Measurements from ENCODE around the gene RAPGEF1. TPM values are rescaled to one million over a fixed set of nuclear protein-coding genes. Genes with fewer than 3 reads are reported as not detected.

Gene RAPGEF1
- polyA plus RNA-seq, 2 donors, result 9.0 to 11.0 TPM

DNA sequence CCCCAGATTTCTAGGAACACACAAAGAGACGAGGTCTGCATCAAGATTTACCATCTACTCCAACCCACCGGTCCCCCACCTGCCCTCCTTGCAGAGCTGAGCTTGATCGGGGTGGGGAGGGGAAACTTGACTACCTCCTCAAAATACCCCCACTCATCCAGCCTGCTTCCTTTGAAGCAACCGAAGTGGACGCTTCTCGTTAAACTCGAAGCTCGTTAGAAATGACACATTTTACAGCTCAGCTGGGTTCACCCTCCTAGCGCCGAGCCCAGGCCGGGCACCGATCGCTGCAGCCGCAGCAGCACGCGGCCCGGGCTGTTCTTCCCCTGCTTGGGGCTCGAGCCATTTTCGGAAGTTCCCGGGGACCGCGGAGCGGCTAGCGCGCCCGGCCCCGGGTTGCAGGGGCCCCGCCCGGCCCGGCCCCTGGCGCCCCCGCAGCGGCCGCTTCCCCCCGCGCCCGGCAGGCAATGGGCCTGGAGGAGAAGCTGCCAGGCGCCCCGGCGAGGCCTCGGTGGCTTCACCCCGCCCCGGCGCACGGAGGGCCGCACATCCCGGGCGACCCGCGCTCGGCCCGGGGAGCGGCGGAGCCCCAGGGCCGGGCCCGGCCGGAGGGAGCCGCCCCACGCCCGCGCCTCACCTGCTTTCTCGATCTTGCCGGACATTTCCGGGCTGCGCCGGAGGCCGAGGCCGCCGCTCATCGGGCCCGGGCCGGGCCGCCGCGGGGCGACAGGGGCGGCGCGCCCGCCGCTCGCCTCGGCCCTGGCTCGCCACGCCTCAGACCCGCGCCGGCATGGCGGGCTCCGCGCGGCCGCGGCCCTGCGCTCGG lies 530 bp downstream of the RAPGEF1 start:
- peak overlapping the region; percentile 81 to 93 for H3K27ac ChIP-seq (ENCODE audit: low read depth in 2 of 2, low read length in 1 of 2)
- peak overlapping the region; percentile 62 to 65 for H3K4me3 ChIP-seq (ENCODE audit: low read depth in 1 of 2, low read length in 2 of 2)
- 0% methylated on average over 68 to 96 of the region's 96 CpGs for WGBS, 2 donors
- H3K27me3 ChIP-seq (ENCODE audit: control insufficient read depth in 1 of 2, insufficient read depth in 2 of 2, low read length in 2 of 2), result no peaks in the 10 kb centered on the region
- no peaks in the 10 kb centered on the region for H3K9me3 ChIP-seq (ENCODE audit: control insufficient read depth in 2 of 2, insufficient read depth in 1 of 2, low read depth in 1 of 2, low read length in 1 of 2)
- peaks cover 3 to 11% of the 10 kb centered on the region in 2 donors for H3K4me1 ChIP-seq (ENCODE audit: control insufficient read depth in 2 of 2, insufficient read depth in 2 of 2, low read length in 1 of 2)
- no peaks in the 10 kb centered on the region for H3K36me3 ChIP-seq (ENCODE audit: control insufficient read depth in 2 of 2, insufficient read depth in 2 of 2, low read length in 1 of 2)

DNA sequence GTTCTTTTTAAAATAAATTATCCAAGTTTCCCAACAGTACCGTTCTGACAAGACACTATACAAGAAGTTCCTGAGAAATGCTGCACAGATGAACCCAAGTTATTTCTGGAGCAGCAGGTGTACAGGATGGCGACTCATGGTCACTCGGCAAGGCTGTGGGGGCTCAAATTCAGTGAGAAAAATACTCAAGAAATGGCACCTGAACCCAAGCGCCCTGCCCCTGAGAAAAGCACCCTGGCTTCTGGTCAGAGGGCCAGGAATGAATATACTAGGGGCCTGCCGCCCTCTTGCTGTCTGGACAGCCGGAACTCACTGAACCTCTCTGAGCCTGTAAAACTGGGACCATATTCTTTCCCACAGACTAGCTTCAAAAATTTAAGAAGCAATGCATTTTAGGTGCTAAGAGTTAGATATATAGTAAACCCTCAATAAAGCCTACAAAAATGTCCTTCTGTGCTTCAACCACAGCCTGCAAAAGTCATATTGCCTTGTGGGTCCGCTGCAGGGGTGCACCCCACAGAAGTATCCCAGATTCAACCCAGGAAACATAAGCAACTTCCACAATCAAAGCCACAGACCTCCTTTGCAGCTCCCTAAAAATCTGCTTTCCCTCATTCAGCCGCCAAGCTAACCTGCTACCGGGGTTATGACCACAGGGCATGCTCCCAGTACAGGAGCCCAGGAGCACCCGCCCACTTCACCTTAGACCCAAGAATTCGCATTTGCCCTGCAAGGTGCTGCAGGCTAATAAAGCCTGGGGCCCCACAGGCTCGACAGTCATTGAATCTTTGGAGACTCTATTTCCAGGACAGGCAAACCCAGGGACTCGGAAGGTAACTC lies 1.4 kb downstream of the RAPGEF1 start:
- Histone ChIP-seq H3K4me3 (ENCODE audit: low read depth in 1 of 2, low read length in 2 of 2) (peak overlapping the region; percentile 62 to 65), H3K27ac (ENCODE audit: low read depth in 2 of 2, low read length in 1 of 2) (peak overlapping the region; percentile 81 to 93), H3K9me3 (ENCODE audit: control insufficient read depth in 2 of 2, insufficient read depth in 1 of 2, low read depth in 1 of 2, low read length in 1 of 2) (no peaks in the 10 kb centered on the region), H3K36me3 (ENCODE audit: control insufficient read depth in 2 of 2, insufficient read depth in 2 of 2, low read length in 1 of 2) (no peaks in the 10 kb centered on the region), H3K4me1 (ENCODE audit: control insufficient read depth in 2 of 2, insufficient read depth in 2 of 2, low read length in 1 of 2) (peaks cover 6 to 15% of the 10 kb centered on the region in 2 donors), H3K27me3 (ENCODE audit: control insufficient read depth in 1 of 2, insufficient read depth in 2 of 2, low read length in 2 of 2) (no peaks in the 10 kb centered on the region)
- WGBS, 2 donors, result 42 to 44% methylated on average over 13 of the region's 13 CpGs

DNA sequence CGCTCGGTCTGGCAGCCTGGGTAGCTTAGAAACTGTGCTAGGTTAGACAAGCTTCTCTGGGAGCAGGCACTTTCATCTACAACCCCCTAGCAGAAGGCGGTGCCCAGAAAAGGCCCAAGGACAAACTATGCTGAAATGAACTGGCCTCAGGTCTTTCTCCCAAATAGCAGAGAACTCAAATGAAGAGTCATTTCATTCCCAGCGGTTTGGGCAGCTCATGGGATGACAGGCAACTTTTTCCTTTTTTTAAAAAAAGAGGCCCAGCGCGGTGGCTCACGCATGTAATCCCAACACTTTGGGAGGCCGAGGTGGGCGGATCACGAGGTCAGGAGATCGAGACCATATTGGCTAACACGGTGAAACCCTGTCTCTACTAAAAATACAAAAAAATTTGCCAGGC lies 2.5 kb downstream of the RAPGEF1 start:
- Histone ChIP-seq H3K4me3 (ENCODE audit: low read depth in 1 of 2, low read length in 2 of 2) (no peak overlapping the region), H3K4me1 (ENCODE audit: control insufficient read depth in 2 of 2, insufficient read depth in 2 of 2, low read length in 1 of 2) (peaks cover 6 to 16% of the 10 kb centered on the region in 2 donors), H3K27me3 (ENCODE audit: control insufficient read depth in 1 of 2, insufficient read depth in 2 of 2, low read length in 2 of 2) (no peaks in the 10 kb centered on the region), H3K9me3 (ENCODE audit: control insufficient read depth in 2 of 2, insufficient read depth in 1 of 2, low read depth in 1 of 2, low read length in 1 of 2) (no peaks in the 10 kb centered on the region), H3K27ac (ENCODE audit: low read depth in 2 of 2, low read length in 1 of 2) (no peak overlapping the region), H3K36me3 (ENCODE audit: control insufficient read depth in 2 of 2, insufficient read depth in 2 of 2, low read length in 1 of 2) (no peaks in the 10 kb centered on the region)
- WGBS, 2 donors, result 90 to 94% methylated on average over 12 of the region's 12 CpGs

DNA sequence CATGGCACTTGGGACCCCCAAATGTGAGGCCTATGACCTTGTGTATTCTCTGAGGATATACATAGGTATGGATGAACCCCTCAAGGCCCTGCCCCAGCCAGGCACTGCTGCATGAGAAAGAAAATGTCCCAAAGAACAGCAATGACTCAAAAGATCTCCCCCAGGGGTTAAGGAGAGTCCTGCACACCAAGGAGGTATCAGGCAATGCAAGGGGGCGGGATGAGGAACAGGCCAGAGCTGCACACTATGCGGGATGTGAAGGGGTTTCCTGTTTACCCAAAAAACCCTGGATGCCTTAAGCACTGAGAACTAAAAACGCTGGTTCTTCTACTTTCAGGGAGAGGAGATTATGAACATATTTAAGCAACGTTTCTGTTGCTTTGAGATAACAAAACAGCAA lies 3.4 kb downstream of the RAPGEF1 start:
- H3K27me3 ChIP-seq (ENCODE audit: control insufficient read depth in 1 of 2, insufficient read depth in 2 of 2, low read length in 2 of 2), result no peaks in the 10 kb centered on the region
- H3K4me1 ChIP-seq (ENCODE audit: control insufficient read depth in 2 of 2, insufficient read depth in 2 of 2, low read length in 1 of 2), result peaks cover 6 to 21% of the 10 kb centered on the region in 2 donors
- no peak overlapping the region for H3K4me3 ChIP-seq (ENCODE audit: low read depth in 1 of 2, low read length in 2 of 2)
- H3K9me3 ChIP-seq (ENCODE audit: control insufficient read depth in 2 of 2, insufficient read depth in 1 of 2, low read depth in 1 of 2, low read length in 1 of 2), result no peaks in the 10 kb centered on the region
- H3K27ac ChIP-seq (ENCODE audit: low read depth in 2 of 2, low read length in 1 of 2), result peak overlapping the region; percentile 26 to 29
- 43 to 53% methylated on average over 4 of the region's 4 CpGs for WGBS, 2 donors
- H3K36me3 ChIP-seq (ENCODE audit: control insufficient read depth in 2 of 2, insufficient read depth in 2 of 2, low read length in 1 of 2), result no peaks in the 10 kb centered on the region

DNA sequence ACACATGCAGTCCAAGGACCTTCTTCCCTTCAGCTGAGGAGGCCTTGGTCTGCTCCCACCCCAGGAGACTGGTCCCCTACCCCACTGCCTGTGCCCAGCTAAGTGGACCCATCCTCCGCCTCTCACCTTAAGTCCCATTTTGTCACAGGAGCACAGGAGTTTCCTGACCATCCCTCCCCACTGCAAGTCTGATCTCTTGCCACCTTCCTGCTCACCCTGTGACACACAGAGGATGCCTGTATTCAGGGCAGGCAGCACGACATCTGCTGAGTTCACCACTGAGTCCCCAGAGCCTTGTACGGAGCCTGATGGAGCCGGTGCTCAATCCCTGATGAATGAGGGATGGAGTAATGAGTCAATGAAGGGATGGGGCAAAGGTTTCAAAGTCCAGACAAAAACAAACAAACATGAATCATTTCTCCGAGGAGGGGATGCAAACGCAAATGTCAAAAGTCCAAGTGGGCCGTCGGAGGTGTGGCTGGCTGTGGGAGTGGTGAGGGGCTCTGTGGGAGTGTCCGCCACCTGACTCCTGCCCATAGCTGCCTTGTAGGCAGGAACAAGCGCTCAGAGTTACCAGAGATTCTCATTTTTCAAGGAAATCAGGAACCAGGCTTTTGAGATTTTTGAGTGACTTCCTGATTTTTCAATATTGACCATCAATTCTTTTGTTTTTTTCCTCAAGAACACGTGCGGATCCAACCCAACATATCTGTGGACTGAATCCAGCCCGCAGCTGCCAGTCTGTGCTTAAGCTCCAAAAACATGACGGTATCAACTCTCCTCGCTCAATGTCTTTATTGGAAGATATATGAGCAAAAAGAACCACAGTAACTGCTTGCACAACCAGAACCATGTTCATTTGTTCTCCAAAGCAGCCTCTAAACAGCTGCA lies 4.4 kb downstream of the RAPGEF1 start:
- Histone ChIP-seq H3K9me3 (ENCODE audit: control insufficient read depth in 2 of 2, insufficient read depth in 1 of 2, low read depth in 1 of 2, low read length in 1 of 2) (no peaks in the 10 kb centered on the region), H3K4me3 (ENCODE audit: low read depth in 1 of 2, low read length in 2 of 2) (no peak overlapping the region), H3K27ac (ENCODE audit: low read depth in 2 of 2, low read length in 1 of 2) (peak overlapping the region; percentile 36 to 59), H3K4me1 (ENCODE audit: control insufficient read depth in 2 of 2, insufficient read depth in 2 of 2, low read length in 1 of 2) (peaks cover 6 to 23% of the 10 kb centered on the region in 2 donors), H3K36me3 (ENCODE audit: control insufficient read depth in 2 of 2, insufficient read depth in 2 of 2, low read length in 1 of 2) (no peaks in the 10 kb centered on the region), H3K27me3 (ENCODE audit: control insufficient read depth in 1 of 2, insufficient read depth in 2 of 2, low read length in 2 of 2) (no peaks in the 10 kb centered on the region)
- 69 to 72% methylated on average over 15 of the region's 15 CpGs for WGBS, 2 donors

DNA sequence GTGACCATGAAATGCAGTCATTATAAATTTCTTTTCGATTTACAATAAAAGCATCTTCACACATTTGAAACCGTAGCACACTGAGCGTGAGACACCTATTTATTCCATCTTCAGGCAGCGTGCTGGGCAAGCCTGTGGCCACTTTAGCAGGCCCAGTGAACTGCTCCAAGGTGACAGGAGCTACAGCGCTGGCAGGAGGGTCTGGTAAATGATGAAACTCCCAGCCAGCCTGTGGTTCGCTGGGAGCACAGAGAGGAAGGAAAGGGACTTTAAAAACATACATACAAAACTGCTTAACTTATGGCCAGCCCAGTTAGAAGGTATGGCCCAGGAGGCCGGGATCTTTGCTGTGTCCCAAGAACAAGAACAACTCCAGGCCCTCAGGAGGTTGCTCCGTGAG lies 5.1 kb downstream of the RAPGEF1 start:
- no peaks in the 10 kb centered on the region for H3K9me3 ChIP-seq (ENCODE audit: control insufficient read depth in 2 of 2, insufficient read depth in 1 of 2, low read depth in 1 of 2, low read length in 1 of 2)
- no peak overlapping the region for H3K4me3 ChIP-seq (ENCODE audit: low read depth in 1 of 2, low read length in 2 of 2)
- no peaks in the 10 kb centered on the region for H3K36me3 ChIP-seq (ENCODE audit: control insufficient read depth in 2 of 2, insufficient read depth in 2 of 2, low read length in 1 of 2)
- peak overlapping the region; percentile 36 to 59 for H3K27ac ChIP-seq (ENCODE audit: low read depth in 2 of 2, low read length in 1 of 2)
- 79 to 82% methylated on average over 8 of the region's 8 CpGs for WGBS, 2 donors
- no peaks in the 10 kb centered on the region for H3K27me3 ChIP-seq (ENCODE audit: control insufficient read depth in 1 of 2, insufficient read depth in 2 of 2, low read length in 2 of 2)
- peaks cover 6 to 23% of the 10 kb centered on the region in 2 donors for H3K4me1 ChIP-seq (ENCODE audit: control insufficient read depth in 2 of 2, insufficient read depth in 2 of 2, low read length in 1 of 2)

DNA sequence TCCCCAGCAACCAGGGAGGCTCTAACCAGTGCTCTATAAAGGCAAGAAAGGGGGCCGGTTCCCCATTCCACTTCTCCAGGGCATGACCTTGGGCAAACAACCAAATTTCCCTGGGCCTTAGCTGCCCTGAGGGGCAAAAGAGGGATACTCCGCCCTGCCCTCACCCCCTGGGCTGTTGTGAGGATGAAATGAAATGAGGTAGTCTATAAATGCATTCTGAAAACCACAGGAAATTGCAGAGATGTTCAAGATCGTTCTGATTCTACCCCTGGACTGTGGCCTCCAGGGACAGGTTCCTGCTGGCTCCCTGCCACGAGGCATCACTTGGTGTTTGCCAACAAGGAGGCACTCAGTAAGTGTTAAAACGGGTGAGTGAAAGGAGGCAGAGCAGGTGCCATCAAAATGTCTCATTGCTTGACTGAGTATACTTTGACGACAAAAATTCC lies 5.7 kb downstream of the RAPGEF1 start:
- Histone ChIP-seq H3K4me3 (ENCODE audit: low read depth in 1 of 2, low read length in 2 of 2) (no peak overlapping the region), H3K27me3 (ENCODE audit: control insufficient read depth in 1 of 2, insufficient read depth in 2 of 2, low read length in 2 of 2) (no peaks in the 10 kb centered on the region), H3K27ac (ENCODE audit: low read depth in 2 of 2, low read length in 1 of 2) (peak overlapping the region; percentile 67 to 78), H3K36me3 (ENCODE audit: control insufficient read depth in 2 of 2, insufficient read depth in 2 of 2, low read length in 1 of 2) (no peaks in the 10 kb centered on the region), H3K9me3 (ENCODE audit: control insufficient read depth in 2 of 2, insufficient read depth in 1 of 2, low read depth in 1 of 2, low read length in 1 of 2) (no peaks in the 10 kb centered on the region), H3K4me1 (ENCODE audit: control insufficient read depth in 2 of 2, insufficient read depth in 2 of 2, low read length in 1 of 2) (peaks cover 9 to 23% of the 10 kb centered on the region in 2 donors)
- 18 to 31% methylated on average over 6 of the region's 6 CpGs for WGBS, 2 donors

DNA sequence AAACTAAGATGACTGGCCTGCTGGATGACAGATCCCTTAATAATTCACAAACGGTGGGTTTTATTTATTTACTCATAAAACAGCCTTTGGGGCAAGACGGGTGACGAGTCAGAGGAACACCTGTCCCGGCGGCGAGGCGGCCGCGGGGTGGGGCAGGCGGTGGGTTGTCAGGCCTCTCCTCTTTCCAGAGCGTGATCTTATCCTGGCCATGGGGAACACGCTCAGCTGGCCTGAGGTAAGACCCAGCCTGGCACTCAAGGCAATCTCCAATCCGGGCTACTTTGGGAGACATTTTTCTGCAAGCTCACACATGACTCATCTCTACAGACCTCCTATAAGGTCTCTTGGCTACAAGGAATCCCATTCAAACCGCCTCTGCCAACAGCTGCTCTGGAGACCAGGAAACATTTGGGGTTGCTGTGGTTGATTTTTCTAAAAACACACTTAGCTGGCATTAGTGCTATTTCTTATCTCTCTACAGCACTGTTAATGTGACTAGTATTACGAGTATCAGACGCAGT lies 6.3 kb downstream of the RAPGEF1 start:
- Histone ChIP-seq H3K36me3 (ENCODE audit: control insufficient read depth in 2 of 2, insufficient read depth in 2 of 2, low read length in 1 of 2) (no peaks in the 10 kb centered on the region), H3K4me3 (ENCODE audit: low read depth in 1 of 2, low read length in 2 of 2) (no peak overlapping the region), H3K4me1 (ENCODE audit: control insufficient read depth in 2 of 2, insufficient read depth in 2 of 2, low read length in 1 of 2) (peaks cover 13 to 27% of the 10 kb centered on the region in 2 donors), H3K27me3 (ENCODE audit: control insufficient read depth in 1 of 2, insufficient read depth in 2 of 2, low read length in 2 of 2) (no peaks in the 10 kb centered on the region), H3K9me3 (ENCODE audit: control insufficient read depth in 2 of 2, insufficient read depth in 1 of 2, low read depth in 1 of 2, low read length in 1 of 2) (no peaks in the 10 kb centered on the region), H3K27ac (ENCODE audit: low read depth in 2 of 2, low read length in 1 of 2) (peak overlapping the region; percentile 67 to 75)
- 25 to 37% methylated on average over 16 of the region's 16 CpGs for WGBS, 2 donors
